Activated gamma-delta T cell treated with Interleukin-2 at 50 U/mL for 16 hours (primary cell): ENCODE measurements around the gene DAND5.
"Not testable (repeated sequence)": the region's sequence is repeated elsewhere in the genome, so short reads cannot be mapped to it uniquely, and the experiment has no call there.

Experiments used
- DNase-seq: peaks from one replicate; pipeline ENCODE4 v3.0.0-alpha.2; 2020

The DAND5 gene

DNA sequence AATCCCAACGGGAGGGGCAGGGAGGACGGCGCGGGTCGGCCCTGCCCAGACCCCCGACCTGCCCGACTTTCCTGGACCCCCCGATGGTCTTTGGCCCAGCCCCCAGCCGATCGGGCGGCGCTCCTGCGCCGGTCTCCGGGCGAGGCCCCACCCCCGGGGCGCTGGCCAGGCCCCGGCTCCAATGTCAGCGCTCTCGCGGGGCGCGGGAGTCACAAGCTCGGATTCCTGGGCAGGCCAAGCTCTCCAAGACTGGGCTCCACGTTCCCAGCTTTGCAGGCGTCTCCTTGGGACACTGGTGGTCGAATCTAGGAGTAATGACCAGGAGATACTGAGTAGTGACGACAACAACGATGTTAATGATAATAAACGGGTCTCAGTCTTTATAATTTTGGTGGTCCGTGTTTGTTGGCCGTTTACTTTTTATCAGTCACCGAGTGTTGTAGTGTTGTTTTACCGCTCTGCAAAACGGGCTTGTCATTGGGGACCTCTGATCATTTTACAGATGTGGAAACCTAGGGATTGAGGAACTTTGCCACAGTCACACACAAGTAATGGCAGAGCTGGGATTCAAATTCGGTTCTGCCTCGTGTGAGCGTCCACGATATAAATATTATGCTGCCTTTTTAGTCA is 23.2 kb upstream of the DAND5 start:
- peak; percentile 35 for DNase-seq

DNA sequence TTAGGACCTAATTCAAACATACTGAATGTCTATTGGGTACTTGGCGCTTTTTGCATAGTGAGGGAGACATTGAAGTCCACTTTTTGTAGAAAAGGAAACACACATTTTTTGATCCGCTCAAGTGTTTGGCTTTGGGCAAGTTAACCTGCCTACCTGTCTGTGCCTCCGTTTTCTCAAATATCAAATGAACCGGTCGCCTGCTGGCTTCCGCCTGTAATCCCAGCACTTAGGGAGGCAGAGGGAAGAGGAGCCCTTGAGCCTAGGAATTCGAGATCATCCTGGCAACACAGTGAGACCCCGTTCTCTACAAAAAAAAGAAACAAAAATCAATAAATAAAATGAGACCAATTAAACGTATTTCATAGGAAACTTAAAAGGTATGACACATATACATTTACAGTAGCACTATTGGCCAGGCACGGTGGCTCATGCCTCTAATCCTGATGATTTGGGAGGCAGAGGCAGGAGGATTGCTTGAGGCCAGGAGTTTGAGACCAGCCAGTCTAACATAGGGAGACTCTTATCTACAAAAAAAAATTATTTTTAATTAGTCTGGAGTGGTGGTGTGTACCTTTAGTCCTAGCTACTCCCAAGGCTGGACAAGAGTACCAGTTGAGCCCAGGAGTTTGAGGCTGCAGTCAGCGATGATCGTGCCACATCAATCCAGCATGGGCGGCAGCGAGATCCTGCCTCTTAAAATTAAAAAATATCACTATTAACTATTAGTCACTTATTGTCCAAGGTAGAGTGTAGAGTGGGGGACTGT is 22.5 kb upstream of the DAND5 start:
- no peak for DNase-seq

DNA sequence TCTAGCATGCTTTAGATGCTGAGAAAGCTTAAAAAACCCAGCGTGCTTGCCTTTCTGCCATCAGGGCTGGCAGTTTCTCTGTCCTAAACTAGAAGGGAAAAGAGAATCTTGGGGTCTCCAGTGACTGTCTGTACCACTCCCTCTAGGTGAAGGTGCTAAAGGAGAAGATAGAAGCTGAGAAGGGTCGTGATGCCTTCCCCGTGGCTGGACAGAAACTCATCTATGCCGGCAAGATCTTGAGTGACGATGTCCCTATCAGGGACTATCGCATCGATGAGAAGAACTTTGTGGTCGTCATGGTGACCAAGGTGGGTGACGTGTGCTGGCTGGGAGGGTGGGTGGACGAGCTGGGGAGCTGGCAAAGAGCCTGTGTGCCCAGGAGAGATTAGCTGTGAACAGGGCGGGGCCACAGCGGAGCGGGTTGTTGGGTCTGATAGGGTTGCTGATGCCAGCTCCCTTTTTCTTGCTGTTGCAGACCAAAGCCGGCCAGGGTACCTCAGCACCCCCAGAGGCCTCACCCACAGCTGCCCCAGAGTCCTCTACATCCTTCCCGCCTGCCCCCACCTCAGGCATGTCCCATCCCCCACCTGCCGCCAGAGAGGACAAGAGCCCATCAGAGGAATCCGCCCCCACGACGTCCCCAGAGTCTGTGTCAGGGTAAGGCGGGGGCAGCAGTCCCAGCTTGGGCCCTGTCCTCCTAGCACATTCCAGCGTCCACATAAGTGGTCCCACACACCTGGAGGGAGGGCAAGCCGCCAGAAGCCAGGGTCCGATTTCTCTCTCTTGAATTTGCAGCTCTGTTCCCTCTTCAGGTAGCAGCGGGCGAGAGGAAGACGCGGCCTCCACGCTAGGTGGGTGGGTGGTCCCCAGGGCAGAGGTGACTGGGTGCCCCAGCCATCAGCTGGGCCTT is 21.4 kb upstream of the DAND5 start:
- DNase-seq = no peak

DNA sequence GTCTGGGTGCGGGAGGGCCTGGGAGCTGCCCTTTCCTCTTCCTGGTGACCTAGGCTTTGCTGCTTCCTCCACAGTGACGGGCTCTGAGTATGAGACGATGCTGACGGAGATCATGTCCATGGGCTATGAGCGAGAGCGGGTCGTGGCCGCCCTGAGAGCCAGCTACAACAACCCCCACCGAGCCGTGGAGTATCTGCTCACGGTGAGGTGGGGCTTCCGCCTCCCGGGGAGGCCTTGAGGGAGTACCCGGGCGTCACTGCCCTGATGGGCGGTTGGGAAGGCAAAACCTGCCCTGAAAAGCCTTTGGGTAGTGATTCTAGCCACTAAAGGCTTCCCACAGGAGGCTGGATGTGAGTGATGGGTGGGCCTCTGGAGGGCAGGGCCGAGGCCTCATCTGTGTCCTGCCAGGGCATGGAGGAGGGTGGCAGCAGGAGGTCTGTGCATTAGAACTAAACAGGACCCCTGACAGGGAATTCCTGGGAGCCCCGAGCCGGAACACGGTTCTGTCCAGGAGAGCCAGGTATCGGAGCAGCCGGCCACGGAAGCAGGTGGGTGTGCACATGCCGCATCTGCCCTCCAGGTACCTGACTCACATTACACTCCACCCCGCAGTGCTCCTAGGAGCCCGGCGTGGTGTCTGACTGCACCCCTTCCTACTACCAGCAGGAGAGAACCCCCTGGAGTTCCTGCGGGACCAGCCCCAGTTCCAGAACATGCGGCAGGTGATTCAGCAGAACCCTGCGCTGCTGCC is 20.6 kb upstream of the DAND5 start:
- DNase-seq = no peak

DNA sequence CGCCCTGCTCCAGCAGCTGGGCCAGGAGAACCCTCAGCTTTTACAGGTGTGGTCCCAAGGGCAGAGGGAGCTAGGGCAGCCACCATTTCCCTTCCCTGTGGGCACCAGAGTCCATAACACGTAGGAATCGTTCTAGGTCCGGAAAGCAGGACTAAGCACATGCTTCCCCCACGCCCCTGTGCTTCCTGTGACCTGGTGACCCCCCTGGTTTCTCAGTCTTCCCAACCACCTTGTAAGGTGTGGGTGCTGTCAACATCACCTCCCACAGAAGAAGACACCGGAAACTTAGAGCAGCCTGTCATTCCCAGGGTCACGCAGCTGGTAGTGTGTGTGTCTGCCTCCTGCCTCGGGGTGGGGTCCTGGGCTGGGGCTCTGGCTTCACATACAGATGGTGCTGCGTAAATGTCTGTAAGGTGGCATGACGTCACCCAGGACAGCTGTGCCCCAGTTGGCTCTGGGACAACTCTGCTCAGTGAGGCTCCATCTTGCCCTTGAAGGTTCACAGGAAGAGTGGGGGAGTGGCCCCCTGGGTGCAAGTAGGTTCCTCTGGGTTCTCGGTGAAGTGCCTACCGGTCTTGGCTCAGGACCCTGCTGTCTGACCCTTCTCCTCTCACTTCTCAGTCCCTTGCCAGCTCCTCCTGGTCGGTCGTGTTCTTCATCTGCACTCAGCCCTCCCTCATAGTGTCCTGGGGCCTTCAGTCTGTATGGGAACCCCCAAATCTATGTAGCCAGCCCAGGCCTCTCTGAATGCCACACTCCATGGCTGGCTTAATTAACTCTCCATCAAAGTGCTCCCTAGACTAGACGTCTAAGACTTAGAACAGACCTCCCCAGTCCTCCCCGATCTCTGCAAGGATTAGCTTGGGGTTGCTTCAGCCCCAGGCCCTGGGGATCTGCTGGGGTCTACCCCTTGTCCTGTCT is 19.8 kb upstream of the DAND5 start:
- DNase-seq = no peak

DNA sequence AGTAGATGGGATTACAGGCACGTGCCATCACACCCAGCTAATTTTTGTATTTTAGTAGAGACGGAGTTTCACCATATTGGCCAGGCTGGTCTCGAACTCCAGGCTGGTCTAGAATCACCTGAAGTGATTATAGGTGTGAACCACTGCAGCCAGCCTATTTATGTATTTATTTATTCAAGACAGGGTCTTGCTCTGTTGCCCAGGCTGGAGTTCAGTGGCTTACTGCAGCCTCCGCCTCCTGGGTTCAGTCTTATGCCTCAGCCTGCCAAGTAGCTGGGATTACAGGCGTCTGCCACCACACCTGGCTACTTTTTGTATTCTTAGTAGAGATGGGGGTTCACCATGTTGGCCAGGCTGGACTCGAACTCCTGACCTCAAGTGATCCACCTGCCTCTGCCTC is 17.3 kb upstream of the DAND5 start:
- DNase-seq = not testable (repeated sequence)

DNA sequence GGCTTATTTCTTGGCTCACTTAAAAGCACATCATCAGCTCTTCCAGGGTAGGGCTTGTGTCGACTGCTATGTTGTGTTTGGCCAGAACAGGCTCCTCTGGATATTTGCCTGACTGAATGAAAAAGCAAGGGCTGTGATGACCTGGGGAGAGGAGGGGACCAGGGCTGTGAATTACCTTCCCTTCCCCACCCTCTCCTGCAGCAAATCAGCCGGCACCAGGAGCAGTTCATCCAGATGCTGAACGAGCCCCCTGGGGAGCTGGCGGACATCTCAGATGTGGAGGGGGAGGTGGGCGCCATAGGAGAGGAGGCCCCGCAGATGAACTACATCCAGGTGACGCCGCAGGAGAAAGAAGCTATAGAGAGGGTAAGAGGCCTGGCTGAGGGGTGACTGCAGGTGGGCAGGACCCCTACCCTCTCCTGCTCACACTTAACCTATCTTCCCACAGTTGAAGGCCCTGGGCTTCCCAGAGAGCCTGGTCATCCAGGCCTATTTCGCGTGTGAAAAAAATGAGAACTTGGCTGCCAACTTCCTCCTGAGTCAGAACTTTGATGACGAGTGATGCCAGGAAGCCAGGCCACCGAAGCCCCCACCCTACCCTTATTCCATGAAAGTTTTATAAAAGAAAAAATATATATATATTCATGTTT is 16.8 kb upstream of the DAND5 start:
- no peak for DNase-seq

DNA sequence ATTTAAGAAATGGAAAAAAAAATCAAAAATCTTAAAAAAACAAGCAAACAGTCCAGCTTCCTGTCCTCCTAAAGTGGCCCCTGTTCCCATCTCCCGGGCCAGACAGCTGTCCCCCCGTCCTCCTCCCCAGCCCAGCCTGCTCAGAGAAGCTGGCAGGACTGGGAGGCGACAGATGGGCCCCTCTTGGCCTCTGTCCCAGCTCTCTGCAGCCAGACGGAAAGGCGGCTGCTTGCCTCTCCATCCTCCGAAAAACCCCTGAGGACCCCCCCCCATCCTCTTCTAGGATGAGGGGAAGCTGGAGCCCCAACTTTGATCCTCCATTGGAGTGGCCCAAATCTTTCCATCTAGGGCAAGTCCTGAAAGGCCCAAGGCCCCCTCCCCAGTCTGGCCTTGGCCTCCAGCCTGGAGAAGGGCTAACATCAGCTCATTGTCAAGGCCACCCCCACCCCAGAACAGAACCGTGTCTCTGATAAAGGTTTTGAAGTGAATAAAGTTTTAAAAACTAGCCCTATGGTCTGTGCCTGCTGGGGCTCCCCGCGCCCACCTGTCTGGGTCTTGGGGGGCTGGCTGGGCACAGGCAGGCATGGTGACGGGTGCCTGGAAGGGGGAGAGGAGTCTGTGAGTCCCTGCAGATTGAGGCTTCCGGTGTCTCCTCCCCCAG is 16.1 kb upstream of the DAND5 start:
- DNase-seq = no peak

DNA sequence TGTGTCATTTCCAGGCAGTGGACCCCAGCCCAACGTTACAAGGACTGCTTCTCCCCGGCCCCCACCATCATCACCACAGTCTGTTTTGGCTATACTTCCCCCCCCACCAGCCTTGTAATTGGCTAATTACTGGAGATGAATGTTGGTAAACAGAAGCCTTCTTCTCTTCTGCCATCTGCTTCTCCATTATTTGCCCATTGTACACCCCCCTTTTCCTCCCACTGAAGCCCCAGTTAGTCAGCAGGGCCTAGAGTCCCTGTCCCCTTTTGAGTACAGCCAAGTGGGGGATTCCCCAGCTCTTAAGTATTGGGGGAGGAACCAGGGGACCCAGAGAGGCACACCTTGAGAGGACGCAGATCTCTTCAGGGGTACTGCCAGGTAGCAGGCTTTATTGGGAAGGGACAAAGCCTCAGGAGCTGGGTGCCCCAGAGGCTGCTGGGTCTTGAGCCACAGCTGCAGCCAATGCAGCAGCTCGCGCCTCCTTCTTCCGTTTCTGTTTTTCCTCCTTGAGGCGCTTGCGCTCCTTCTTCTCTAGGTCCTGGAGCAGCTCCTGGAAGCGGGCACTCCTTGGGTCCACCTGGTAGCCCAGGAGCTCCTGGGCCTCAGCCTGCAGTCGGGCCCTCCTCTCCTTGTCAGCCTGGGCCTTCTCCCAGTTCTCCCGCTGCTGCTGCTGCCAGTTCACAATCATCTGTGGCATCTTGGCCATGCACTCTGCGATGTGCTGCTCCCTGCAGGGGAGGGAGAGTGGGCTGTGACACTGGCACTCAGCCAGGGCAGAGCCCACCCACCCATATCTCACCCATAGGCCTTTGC is 15.4 kb upstream of the DAND5 start:
- no peak for DNase-seq

DNA sequence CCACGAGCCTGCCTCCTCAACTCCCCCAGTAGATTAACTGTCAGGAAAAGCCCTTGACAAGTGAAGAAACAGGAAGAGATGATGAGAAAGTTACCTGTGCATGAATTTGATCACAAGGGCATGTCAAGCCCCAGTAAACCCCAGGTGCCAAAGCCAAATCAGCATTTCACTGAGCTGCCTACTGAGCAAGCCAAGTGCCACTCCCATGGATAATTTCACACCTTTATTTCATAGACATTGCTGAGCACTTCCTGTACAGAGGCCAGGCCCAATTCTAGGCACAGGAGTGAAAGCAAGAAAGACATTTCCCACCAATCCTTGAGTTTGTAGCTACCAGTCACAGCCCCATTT is 14.8 kb upstream of the DAND5 start:
- no peak for DNase-seq

DNA sequence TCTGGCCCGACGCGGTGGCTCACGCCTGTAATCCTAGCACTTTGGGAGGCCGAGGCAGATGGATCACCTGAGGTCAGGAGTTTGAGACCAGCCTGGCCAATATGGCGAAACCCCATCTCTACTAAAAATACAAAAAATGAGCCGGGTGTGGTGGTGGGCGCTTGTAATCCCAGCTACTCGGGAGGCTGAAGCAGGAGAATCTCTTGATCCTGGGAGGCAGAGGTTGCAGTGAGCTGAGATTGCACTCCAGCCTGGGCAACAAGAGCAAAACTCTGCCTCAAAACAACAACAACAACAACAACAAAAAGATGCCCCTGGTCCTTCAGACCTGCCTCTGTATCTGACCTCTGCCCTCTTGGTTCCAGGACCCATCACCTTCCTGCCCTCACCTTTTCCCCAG is 13.8 kb upstream of the DAND5 start:
- not testable (repeated sequence) for DNase-seq

DNA sequence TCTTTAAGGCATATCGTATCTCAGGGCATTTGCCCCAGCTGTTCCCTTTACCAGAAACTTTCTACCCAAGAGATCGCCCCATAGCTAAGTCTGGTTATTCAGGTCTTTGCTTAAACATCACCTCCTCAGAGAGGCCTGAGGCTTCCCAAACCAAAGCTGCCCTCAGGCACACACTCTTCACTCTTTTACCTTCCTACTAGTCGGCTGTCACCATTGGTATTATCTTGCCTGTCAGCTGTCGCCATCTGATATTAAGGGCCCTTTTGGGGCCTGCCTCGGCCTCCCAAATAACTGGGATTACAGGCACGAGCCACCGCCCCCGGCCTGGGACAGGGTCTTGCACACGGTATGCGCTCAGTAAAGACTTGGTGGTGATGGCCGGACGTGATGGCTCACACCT is 13.4 kb upstream of the DAND5 start:
- no peak for DNase-seq

DNA sequence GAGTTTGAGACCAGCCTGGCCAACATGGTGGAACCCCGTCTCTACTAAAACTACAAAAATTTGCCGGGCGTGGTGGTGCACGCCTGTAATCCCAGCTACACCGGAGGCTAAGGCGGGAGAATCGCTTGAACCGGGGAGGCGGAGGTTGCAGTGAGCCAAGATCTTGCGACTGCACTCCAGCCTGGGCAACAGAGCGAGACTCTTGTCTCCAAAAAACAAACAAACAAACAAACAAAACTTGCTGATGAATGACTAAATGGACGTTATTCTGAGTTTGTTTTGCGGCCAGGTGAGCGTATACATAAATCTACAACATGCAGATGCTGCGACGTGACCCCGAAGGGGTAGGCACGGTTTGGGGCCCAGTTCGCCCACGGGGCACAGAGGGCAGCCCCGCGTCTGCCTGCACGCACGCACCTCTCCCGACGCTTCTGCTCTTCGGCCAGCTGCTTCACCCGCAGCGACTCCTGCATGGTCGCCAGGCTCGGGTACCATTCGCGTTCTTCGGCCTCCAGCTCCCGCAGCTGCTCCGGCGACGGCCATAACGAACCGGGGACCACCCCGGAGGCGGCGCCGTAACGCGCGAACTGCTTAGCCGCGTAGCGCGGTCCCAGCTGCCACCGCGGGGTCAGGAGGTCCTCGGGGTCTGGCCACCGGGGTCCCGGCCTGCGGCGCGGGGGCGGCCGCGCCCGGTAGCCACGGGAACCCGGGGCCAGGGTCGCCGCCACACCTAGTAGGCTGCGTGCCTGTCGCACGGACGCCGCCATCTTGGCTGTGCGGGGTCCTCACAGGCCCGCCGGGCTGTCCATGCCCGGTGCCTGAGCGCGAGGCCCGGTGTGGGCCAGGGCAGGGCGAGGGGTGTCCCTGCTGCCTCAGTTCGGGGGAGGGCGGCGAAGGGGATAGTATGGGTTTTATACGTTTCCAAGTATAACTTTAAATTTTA is 12.7 kb upstream of the DAND5 start, which contains the start of gene GADD45GIP1:
Gene GADD45GIP1, minus strand, starts transcription at position 778 of the 943 bp plus-strand sequence. Its CDS starts 11 bp downstream, at position 767.
- peak; percentile 75 for DNase-seq

DNA sequence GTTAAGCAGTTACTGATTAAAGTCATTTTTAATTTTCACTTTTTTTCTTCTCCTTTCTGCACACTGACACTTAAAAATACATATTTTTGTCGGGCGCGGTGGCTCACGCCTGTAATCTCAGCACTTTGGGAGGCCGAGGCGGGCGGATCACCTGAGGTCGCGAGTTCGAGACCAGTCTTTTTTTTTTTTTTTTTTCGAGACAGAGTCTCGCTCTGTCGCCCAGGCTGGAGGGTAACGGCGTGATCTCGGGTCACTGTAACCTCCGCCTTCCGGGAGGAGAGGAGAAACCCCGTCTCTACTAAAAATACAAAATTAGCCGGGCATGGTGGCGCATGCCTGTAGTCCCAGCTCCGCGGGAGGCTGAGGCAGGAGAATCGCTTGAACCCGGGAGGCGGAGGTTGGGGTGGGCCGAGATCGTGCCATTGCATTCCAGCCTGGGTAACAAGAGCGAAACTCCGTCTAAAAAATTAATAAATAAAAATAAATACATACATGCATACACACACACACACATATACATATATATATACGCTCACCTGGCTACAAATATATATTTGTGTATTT is 11.9 kb upstream of the DAND5 start:
- DNase-seq = not testable (repeated sequence)

DNA sequence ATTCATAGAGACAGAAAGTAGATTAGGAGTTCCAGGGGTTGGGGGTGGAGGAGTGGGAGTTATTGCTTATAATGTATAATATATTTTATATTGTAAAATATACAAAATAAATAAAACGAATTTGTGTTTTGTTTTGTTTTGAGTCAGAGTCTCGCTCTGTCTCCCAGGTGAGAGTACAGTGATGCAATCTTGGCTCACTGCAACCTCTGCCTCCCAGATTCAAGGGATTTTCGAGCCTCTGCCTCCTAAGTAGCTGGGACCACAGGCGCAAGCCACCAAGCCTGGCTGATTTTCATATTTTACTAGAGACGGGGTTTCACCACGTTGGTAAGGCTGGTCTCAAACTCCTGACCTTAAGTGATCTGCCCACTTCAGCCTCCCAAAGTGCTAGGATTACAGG is 9.9 kb upstream of the DAND5 start:
- no peak for DNase-seq

DNA sequence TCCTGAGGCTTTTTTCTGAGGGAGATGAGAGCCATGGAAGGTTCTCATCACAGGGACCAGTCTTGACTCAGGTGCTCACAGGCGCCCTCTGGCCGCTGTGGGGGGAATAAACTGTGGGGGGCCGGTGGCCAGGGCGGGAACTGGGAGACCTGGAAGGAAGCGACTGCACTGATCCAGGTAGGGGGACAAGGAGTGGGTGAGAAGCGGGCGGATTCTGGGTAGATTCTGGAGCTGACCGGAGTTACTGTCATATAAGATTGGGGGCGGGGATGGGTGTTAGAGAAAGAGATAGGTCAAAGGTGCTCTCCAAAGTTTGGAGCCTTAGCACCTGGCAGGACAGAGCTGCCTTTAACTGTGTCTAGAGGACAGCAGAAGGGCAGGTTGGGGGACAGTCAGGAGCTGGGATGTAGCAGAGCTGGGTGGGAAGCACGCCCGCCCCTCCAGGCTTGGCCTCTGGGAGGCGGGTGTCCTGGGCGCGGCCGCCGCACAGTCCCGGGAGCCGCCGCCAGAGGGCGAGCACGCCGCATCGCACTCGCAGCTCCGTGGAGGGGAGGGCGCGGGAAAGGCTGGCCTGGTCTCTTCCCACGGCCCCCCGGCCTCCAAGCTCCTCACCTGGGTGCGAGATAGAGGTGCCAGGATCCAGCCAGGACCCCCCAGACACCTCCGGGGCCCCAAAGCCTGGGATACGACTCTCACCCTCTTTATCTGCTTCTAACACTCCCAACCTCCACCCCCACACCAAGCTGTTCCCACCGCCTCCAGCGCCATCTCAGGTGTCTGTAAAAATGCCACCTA is 4.2 kb upstream of the DAND5 start:
- DNase-seq = peak; percentile 79

DNA sequence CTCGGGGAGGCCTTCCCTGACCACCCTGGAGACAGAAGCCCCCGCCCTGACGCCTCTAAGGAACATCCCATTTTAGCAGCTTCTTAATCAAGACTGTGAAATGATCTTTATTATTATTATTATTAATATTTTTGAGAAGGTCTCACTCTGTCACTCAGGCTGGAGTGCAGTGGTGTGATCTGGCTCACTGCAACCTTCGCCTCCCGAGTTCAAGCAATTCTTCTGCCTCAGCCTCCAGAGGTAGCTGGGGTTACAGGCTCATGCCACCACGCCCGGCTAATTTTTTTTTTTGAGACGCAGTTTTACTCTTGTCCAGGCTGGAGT is 3.6 kb upstream of the DAND5 start:
- DNase-seq = no peak

DNA sequence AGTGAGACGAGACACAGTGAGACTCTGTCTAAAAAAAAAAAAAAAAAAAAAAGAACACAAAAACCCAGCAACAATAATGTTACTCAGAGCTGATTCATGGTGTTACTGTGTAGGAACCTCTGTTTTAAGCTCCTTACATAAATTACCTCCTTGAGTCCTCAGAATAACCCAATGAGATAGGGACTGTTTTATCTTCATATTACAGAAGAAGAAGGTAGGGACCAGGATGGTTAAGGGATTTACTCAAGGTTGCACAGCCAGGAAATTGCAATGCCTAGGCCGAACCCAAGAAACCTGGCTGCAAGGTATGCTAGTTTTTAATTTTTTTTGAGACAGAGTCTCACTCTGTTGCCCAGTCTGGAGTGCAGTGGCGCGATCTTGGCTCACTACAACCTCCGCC is 1.5 kb upstream of the DAND5 start:
- no peak for DNase-seq
